ENCODE measurements around the gene FANCE. TPM values are rescaled to one million over a fixed set of nuclear protein-coding genes. Genes with fewer than 3 reads are reported as not detected.
"Not testable (repeated sequence)": the region's sequence is repeated elsewhere in the genome, so short reads cannot be mapped to it uniquely, and the experiment has no call there.

FANCE gene
- total RNA-seq, 1 experiment from 2014 or later = 16.1 TPM

GRCh38 chr6:35436071-35436857 is 15.9 kb upstream of the FANCE start:
- Histone ChIP-seq H4K20me1 (ENCODE audit: insufficient read depth) (no peaks in the 10 kb centered on the region), H3K9me3 (ENCODE audit: control insufficient read depth in 1 of 2, insufficient read depth in 1 of 2, low read depth in 1 of 2, low read length in 2 of 2) (no peaks in the 10 kb centered on the region), H3K4me2 (ENCODE audit: low read length) (no peak overlapping the region), H3K4me3 (replicated peaks in 1 of 2; ENCODE audit: low read depth in 1 of 2, low read length in 2 of 2) (no peak overlapping the region), H3K36me3 (ENCODE audit: control insufficient read depth in 1 of 2, insufficient read depth in 2 of 2, low read length in 2 of 2) (no peaks in the 10 kb centered on the region), H3K27ac (ENCODE audit: low read depth, low read length) (no peak overlapping the region), H3K9ac (ENCODE audit: low read length) (no peak overlapping the region), H3K27me3 (ENCODE audit: insufficient read depth, low read length) (no peaks in the 10 kb centered on the region), H3K79me2 (ENCODE audit: insufficient read depth, low read length) (no peaks in the 10 kb centered on the region), H2AFZ (ENCODE audit: low read depth, low read length, poor library complexity, severe bottlenecking) (no peak overlapping the region), H3K9me2 (ENCODE audit: insufficient read depth) (no peaks in the 10 kb centered on the region), H3K4me1 (ENCODE audit: control insufficient read depth in 1 of 2, insufficient read depth in 2 of 2, low read length in 2 of 2) (no peaks in the 10 kb centered on the region)
- ATAC-seq (no peak), DNase-seq (ENCODE audit: low read depth, low spot score) (no peak)
- no peak for TF ChIP-seq ZBTB33 (IDR thresholded peaks at IDR 0.05; ENCODE audit: extremely low read depth, insufficient replicate concordance, low read length)
- ChIA-PET CTCF (interaction anchor here (1.0 kb wide), 1 partner anchor 95 kb away, joined by 3 read pairs; the partner anchor contains the start of gene PPARD), POLR2A (no interaction called here), RAD21 (ENCODE audit: low non-redundant PET in 1 of 2, low total read pairs in 2 of 2, uncharacterized antibody in 2 of 2, unreplicated experiment in 2 of 2) (no interaction called here)
- no TSS peak for BruUV-seq (replicated peaks)
- intact Hi-C loops (cut with micrococcal nuclease) = no loop called here

- H3K36me3 ChIP-seq (ENCODE audit: control insufficient read depth in 1 of 2, insufficient read depth in 2 of 2, low read length in 2 of 2); H3K27me3 ChIP-seq (ENCODE audit: insufficient read depth, low read length); H3K4me1 ChIP-seq (ENCODE audit: control insufficient read depth in 1 of 2, insufficient read depth in 2 of 2, low read length in 2 of 2); H3K9me2 ChIP-seq (ENCODE audit: insufficient read depth); H3K4me3 ChIP-seq (replicated peaks in 1 of 2; ENCODE audit: low read depth in 1 of 2, low read length in 2 of 2); intact Hi-C loops (cut with micrococcal nuclease); POLR2A ChIA-PET; H4K20me1 ChIP-seq (ENCODE audit: insufficient read depth); ATAC-seq; H3K79me2 ChIP-seq (ENCODE audit: insufficient read depth, low read length); H2AFZ ChIP-seq (ENCODE audit: low read depth, low read length, poor library complexity, severe bottlenecking); DNase-seq (ENCODE audit: low read depth, low spot score); CTCF ChIA-PET; RAD21 ChIA-PET (ENCODE audit: low non-redundant PET in 1 of 2, low total read pairs in 2 of 2, uncharacterized antibody in 2 of 2, unreplicated experiment in 2 of 2); H3K9ac ChIP-seq (ENCODE audit: low read length); H3K9me3 ChIP-seq (ENCODE audit: control insufficient read depth in 1 of 2, insufficient read depth in 1 of 2, low read depth in 1 of 2, low read length in 2 of 2); H3K27ac ChIP-seq (ENCODE audit: low read depth, low read length); BruUV-seq (replicated peaks); H3K4me2 ChIP-seq (ENCODE audit: low read length): not testable (repeated sequence)
Measured at GRCh38 chr6:35438378-35439065, 13.6 kb upstream of the FANCE start.

Measured in HCT116 (cell line).